CD4-positive, alpha-beta T cell treated with Interleukin-21 for 1 hour (primary cell): Measurements from ENCODE around the gene HNRNPH3.

ENCODE experiments used
- DNase-seq: peaks from one replicate; pipeline ENCODE4 v3.0.0-alpha.2; 2020

HNRNPH3 gene

DNA sequence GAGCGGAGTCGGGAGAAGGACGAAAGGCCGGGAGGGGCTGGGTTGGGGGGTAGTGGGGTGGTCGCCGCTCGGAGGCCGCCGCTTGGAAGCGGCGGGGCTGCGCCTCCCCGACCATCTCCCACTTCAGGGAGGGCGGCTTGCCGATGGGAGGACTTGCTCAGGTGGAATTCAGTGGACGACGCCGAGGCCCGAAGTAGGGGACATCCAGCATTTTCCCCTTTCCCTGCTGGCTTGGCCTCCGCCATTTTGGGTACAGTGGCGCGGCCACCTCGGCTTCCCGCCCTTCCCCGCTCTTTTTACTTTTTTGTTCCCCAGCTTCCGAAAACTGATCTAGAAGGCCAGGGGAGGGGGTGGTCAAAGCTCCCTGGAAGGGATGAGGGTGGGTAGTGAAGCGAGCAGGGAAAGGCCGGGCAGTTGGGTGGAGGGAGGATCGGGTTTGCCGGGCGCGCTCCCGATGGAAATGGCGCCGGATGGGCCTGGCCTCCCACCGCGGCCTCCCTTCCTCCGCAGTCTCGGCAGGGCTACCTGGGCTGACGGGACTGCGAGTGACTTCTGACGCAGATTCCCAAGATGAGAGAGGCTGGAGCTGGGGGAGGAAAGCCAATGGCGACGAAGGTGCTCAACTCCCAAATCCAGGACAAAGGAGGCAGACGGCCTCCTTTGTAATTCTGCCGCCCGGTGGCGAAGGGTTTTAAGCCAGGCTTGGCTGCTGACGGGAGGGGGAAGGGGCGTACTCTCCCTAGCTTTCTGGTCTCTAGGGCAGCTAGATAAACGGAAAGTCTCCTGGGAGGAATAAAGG, 594 bp downstream of the HNRNPH3 start, which contains the start of gene PBLD:
TSS of gene PBLD (minus strand) at position 670 of the 799 bp plus-strand sequence. CDS start 26,084 bp downstream, outside the sequence.
- peak; percentile 70 for DNase-seq

- no peak for DNase-seq
These were observed 1.2 kb downstream of the HNRNPH3 start for GRCh38 chr10:68333058-68333395.

DNA sequence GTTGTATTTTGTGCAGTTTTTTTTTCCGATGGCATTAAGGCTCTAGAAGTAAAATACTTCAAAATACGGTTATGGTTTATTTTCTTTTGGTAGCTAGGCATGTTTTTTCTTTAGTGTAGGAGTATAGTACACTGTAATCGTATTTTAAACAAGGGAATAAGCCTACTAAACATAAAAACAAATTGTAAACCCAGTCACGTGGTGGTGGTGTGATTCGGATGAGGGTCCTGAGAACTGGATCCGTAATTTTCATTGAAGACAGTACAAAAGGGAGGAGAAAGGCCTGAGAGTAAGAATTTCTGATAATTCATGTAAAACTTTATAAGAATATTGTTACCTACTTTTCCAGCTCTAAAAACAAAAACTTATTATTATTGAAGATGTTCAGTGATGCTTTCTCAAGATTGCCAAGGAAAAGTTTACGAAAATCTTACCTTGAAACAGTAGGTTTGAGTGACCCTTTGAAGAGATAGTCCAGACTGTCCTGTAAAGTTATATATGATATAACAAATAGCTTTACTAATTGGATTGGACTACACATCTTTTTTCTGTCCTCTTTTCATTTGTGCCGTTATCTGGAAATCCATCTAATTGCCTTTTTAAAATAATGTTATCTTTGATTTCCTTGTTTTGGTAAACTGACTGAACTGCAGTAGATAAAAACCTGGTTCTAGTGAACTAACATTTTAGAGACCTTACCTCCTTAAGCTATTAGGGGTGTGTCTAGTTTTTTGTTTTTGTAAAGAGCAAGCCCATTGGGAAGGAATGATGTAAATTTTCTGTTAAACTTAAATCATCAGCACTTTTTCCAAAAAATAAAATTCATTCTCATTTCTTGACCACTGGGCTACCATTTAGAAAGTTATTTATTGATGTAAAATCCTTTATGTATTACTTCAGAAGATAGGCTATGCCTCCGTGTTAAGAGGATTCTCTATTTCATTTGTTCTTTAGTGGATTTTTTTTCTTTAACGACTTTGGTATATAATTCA, 1.9 kb downstream of the HNRNPH3 start:
- no peak for DNase-seq

DNA sequence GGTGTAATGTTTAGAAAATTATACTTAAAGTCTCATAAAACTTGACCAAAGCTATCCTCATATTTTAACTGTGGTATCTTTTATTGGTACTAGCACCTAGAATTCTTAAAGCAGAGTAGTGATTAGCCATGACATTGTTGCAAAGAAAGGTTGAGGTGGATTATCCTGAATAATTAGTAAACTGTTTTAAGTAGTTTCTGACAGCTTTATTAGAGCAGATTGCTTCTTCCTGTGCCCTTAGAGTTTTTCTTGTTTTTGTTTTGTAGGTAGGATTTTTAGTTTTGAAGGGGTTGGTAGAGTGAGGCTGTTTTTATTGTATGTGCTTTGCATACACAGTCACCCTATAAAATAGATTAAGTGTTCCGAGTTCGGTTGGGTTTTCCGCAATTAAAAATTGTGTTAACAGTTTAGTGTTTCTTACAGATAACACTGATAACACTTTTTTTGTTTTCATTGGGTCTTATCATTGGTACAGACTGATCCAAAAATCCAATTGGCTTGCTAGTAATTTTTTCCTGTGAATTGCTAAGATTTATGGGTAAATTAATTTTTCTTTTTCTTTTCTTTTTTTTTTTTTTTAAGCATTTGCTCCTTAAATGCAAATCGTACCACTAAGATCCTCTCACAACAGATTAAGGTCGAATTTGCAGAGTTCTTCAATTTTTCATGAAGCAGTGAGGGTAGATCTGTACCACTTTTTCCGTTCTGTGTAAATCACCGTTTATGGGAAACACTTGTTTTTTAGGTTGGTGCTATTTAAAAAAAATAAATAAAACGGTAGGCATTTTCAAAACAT, 3.0 kb downstream of the HNRNPH3 start:
- DNase-seq, result no peak

DNA sequence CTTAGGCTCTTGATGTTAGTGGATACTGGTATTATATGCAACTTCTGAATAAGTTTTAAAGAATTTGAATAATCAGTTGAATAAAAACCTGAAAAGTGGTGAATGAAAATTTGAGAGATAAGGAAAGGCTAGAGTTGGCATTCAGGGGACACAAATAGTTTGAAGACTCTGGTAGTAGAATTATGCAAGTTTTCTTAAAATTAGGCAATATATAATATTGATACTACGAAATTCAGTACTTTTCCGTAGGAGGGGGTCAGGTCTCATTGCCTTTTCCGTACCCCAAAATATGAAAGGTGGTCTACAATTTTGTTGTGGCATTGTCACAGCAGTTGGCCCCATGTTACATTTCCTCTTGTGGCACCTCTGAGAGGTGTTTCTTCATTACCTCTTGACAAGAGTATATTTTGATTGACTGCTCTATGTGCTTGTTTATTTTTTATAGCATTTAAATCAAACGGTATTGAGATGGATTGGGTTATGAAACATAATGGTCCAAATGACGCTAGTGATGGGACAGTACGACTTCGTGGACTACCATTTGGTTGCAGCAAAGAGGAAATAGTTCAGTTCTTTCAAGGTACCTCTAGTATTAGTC, 5.0 kb downstream of the HNRNPH3 start:
- DNase-seq, result no peak

GRCh38 chr10:68340358-68341080, 8.7 kb downstream of the HNRNPH3 start:
- DNase-seq, result no peak

GRCh38 chr10:68342909-68343516, 11.1 kb downstream of the HNRNPH3 start:
- DNase-seq, result no peak

GRCh38 chr10:68345621-68346020, 13.8 kb downstream of the HNRNPH3 start:
- DNase-seq, result no peak

DNA sequence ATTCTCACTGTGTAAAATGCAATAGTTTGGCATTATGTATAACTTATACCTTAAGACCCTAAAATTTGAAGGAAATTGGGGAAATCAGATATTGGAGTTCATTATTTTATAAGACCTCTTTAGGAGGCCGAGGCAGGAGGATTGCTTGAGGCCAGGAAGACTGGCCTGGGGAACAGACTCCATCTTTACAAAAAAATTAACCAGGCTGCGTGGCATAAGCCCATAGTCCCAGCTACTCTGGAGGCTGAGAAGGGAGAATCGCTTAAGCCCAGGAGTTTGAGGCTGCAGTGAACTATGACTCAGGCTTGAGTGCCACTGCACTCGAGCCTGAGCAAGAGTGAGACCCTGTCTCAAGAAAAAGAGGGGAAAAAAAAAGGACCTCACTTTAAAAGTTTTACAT, 14.9 kb downstream of the HNRNPH3 start:
- no peak for DNase-seq

- peak; percentile 68 for DNase-seq
These were observed 16.4 kb downstream of the HNRNPH3 start for GRCh38 chr10:68348265-68348741.

DNA sequence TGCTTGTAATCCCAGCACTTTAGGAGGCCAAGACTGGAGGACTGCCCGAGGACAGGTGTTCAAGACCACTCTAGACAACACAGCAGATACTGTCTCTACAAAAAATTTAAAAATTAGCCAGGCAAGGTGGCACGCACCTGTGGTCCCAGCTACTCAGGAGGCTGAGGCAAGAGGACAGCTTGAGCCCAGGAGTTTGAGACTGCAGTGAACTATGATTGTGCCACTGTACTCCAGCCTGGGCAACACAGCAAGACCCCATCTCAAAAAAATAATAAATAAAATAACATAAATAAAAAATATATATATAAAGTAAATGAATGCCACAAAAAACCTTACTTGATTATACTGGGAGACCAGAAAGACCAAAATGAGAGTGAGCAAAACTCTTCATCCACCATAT, 21.7 kb downstream of the HNRNPH3 start:
- DNase-seq, result no peak

GRCh38 chr10:68359189-68359588, 27.3 kb downstream of the HNRNPH3 start:
- no peak for DNase-seq

DNA sequence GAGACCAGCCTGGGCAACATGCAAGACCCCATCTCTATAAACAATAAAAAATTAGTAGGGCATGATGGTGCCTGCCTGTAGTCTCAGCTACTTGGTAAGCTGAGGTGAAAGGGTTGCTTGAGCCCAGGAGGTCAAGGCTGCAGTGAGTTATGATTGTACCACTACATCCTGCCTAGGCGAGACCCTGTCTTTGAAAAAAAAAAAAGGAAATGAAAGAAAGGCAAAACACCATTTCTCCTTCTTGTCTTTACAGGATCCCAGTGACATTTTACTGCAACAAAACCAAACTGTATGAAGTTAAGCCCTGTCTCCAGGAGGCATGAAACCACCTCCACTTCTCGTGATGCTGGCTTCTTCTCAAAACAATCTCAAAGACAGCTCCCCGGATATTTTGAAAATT, 30.7 kb downstream of the HNRNPH3 start:
- DNase-seq, result no peak

DNA sequence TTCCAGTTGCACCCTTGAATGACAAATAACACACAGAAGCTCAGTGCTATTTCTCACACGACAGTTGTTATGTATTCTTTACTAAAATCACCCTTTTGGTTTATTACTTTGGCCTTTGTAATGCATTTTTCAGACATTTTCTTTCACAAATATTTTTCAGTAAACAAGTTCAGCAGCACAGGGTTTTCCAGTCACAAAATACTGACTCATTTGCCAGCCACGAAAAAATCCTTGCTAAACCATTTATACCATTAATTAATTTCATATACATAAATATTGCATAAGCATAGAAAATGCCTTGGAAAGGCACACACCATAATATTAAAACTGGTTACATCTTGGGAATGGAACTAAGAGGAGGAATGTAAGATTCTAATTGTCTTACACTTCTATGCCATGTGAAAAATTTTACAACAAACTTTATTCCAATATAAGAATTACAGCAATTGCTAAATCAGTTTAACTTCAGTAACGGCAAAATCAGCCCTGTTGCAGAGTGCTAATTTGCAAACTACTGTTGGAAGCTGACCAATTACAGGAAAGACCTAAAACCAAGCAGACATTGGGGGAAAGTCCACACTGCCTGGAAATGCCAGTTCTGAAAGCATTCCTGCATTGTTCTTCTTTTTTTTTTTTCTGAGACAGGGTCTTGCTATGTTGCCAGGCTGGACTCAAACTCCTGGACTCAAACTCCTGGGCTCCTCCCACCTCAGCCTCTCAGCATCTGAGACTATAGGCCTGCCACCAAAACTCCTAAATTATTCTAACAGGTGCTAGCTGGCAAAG, 32.4 kb downstream of the HNRNPH3 start:
- no peak for DNase-seq

GRCh38 chr10:68365611-68366010, 33.7 kb downstream of the HNRNPH3 start:
- no peak for DNase-seq

GRCh38 chr10:68366600-68366999, 34.7 kb downstream of the HNRNPH3 start:
- DNase-seq, result no peak

- no peak for DNase-seq
These were observed 35.3 kb downstream of the HNRNPH3 start for GRCh38 chr10:68367121-68367520.

GRCh38 chr10:68371604-68372003, 39.7 kb downstream of the HNRNPH3 start:
- DNase-seq, result no peak

DNA sequence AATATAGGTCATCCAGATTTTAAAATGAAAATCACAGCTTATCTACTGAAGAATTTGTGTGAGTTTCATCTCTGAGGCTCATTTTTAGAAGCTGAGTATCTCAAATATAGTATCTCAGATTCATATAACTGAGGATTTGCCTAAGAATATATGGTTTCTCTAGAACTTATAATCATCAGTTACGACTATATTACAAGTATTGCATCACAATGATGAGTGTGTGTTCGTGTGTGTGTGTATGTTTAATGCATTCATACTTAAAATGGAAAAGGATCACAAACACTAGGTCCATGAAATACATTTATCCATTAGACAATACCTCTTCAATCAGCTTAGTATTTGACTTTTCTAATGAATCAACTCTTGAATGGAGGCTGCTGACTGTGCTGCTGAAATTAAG, 53.9 kb downstream of the HNRNPH3 start:
- DNase-seq, result no peak
